Activated CD4-positive, alpha-beta memory T cell treated with anti-CD3 and anti-CD28 coated beads, Interleukin-2, amount 10 ng/mL, durations not matched to agents 7 days and 5 days (primary cell): ENCODE data around the gene PPM1L. TPM values are rescaled to one million over a fixed set of nuclear protein-coding genes. Genes with fewer than 3 reads are reported as not detected.

Experiments used
- CTCF ChIA-PET: fragments of 350-600 bp; sonication (Branson Sonifier 250); formaldehyde crosslinking; loops from one replicate; lab custom pipeline; 2021; ENCODE audit warnings: antibody characterized with exemption, inconsistent platforms; lab: Charles Lee
- POLR2A ChIA-PET: fragments of 350-600 bp; sonication (Branson Sonifier 250); formaldehyde crosslinking; loops from one replicate; lab custom pipeline; 2021; ENCODE audit warnings: antibody characterized with exemption; lab: Charles Lee
- DNase-seq: peaks from one replicate; pipeline ENCODE4 v3.0.0-alpha.2; 2020
- H3K27ac Mint-ChIP-seq: one replicate; pipeline ENCODE4 v1.8.0; 2021; ENCODE audit warnings: mild to moderate bottlenecking, mixed read lengths
- H3K27me3 Mint-ChIP-seq: one replicate; pipeline ENCODE4 v1.8.0; 2021; ENCODE audit warnings: mixed read lengths
- H3K36me3 Mint-ChIP-seq: one replicate; pipeline ENCODE4 v1.8.0; 2021; ENCODE audit warnings: low read depth, mixed read lengths
- H3K4me1 Mint-ChIP-seq: one replicate; pipeline ENCODE4 v1.8.0; 2021; ENCODE audit warnings: mixed read lengths
- H3K4me3 Mint-ChIP-seq: one replicate; pipeline ENCODE4 v1.8.0; 2021; ENCODE audit warnings: mild to moderate bottlenecking, mixed read lengths
- H3K9me3 Mint-ChIP-seq: one replicate; pipeline ENCODE4 v1.8.0; 2021; ENCODE audit warnings: mixed read lengths
- total RNA-seq, 2 experiments: library from RNA; stranded (reverse); gene quantifications; one replicate each; pipeline ENCODE4 v1.2.3, GENCODE V29; 2021

The PPM1L gene
- total RNA-seq, 2 experiments from 2014 or later: 5.9 TPM

DNA sequence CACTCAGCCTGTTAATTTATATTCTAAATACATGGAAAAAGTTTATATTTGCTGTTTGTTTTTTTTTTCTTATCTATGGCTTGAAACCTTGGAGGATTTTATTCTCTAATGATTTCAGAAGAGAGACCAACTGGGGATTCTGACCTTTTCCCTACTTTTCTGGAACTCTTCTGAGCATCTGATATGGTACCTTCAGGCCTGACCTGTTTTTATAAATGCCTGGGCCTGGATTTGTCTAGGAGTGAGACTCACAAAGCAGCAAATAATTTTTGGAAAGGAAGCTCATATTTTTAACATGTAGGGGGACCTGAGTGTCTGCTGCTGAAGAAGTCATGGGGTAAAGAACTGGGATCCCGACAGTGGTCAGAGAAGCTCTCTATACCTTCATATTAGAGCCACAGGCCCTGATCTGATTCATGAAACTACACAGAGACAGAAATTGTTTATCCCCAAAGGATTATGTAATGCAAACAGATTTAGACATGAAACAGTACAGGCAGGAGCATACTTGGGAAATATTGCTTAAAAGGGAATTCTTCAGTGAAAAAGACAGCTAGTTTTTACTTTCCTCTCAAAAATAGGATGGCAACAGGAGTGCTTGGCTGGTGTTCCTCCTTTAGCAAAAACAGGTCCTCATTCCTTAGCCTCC, 15.9 kb downstream of the PPM1L start:
- POLR2A ChIA-PET: no interaction called here
- Mint-ChIP-seq H3K4me1 (peaks cover 15% of the 10 kb centered on the region), H3K36me3 (no peaks in the 10 kb centered on the region), H3K9me3 (no peaks in the 10 kb centered on the region), H3K27ac (no peak overlapping the region), H3K27me3 (peaks cover 1% of the 10 kb centered on the region), H3K4me3 (no peak overlapping the region)
- CTCF ChIA-PET: no interaction called here
- no peak for DNase-seq

DNA sequence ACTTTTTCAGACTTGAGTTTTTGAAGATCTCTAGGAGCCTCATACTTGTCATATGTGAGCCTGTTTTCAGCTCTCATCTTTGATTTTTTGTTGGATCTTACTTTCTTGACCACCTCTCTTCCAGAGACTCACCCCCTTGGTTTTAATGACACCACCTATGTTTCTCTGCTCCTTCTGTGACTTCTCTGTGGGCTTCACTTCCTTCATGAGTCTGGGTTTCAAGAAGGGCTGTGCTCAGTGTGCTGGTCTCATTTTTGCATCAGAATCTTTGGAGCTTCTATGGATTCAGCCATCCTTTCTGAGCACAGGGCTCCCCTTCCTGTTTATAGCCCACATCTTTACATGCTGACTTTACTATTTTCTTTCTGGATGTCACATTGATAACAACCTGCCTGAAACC, 17.7 kb downstream of the PPM1L start:
- no peaks in the 10 kb centered on the region for H3K9me3 Mint-ChIP-seq
- DNase-seq: no peak
- peaks cover 1% of the 10 kb centered on the region for H3K27me3 Mint-ChIP-seq
- H3K36me3 Mint-ChIP-seq: no peaks in the 10 kb centered on the region
- POLR2A ChIA-PET: no interaction called here
- CTCF ChIA-PET: no interaction called here
- H3K4me3 Mint-ChIP-seq: no peak overlapping the region
- H3K27ac Mint-ChIP-seq: no peak overlapping the region
- H3K4me1 Mint-ChIP-seq: peaks cover 15% of the 10 kb centered on the region

DNA sequence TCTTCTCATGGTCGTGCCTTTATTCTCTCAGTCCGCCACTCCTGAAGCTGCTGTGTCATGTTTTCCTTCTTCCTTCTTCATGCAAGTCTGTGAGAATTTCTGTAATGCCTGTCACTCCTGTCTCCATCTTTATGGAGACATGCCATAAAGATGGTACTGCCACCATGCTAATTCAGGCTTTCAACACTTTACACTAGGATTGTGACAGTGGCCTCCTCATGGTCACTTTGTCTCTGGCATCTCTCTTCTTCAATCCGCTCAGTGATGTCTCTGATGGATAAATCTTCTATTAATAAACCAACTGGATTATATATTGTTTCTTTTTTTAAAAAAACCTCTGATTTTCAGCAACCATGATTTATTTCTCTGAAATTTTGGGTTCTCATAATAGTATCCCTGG, 18.1 kb downstream of the PPM1L start:
- POLR2A ChIA-PET: no interaction called here
- H3K9me3 Mint-ChIP-seq: no peaks in the 10 kb centered on the region

DNA sequence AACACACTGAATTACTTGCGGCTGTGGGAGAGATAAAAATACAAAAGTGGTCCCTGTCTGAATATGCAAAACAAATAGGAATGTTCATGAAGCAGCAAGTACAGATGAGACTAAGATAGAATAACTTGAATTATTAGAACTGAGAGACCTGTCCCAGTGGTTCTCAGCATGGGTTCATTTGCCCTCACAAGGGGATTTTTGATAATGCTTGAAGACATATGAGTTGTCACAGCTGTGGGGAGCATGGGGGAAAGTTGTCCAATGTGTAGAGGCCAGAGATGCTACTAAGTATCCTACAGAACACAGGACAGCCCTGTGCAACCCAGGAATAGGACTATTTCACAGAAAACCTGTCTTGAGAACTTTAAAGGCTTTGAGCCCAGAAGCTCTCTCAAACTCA, 22.4 kb downstream of the PPM1L start:
- Mint-ChIP-seq H3K4me1 (peaks cover 10% of the 10 kb centered on the region), H3K27me3 (no peaks in the 10 kb centered on the region), H3K27ac (no peak overlapping the region), H3K36me3 (no peaks in the 10 kb centered on the region), H3K4me3 (no peak overlapping the region), H3K9me3 (no peaks in the 10 kb centered on the region)
- POLR2A ChIA-PET: no interaction called here
- CTCF ChIA-PET: no interaction called here
- DNase-seq: no peak

More for the DNA sequence above, 18.1 kb downstream of the PPM1L start:
- Mint-ChIP-seq H3K4me1 (peaks cover 15% of the 10 kb centered on the region), H3K27me3 (peaks cover 1% of the 10 kb centered on the region), H3K4me3 (no peak overlapping the region), H3K36me3 (no peaks in the 10 kb centered on the region), H3K27ac (no peak overlapping the region)
- CTCF ChIA-PET: no interaction called here
- DNase-seq: no peak

DNA sequence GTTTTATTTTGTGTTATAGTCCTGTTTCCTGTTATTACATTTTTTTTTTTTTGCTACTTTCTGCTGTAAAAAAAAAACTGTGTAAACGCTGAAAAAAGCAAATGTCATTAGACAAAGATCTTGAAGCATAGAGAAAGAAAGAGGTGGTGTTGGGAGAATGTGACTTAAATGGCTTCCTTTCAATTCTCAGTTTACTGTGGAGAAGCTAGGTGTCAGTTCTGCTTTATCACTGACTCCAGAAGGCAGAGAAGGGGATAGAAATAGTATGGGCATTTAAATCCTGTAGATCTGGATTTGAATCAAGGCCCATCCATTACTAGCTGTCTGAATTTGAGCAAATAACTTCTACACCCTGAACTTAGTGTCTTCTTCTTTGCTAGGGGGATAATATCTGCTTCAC, 23.0 kb downstream of the PPM1L start:
- CTCF ChIA-PET: no interaction called here

DNA sequence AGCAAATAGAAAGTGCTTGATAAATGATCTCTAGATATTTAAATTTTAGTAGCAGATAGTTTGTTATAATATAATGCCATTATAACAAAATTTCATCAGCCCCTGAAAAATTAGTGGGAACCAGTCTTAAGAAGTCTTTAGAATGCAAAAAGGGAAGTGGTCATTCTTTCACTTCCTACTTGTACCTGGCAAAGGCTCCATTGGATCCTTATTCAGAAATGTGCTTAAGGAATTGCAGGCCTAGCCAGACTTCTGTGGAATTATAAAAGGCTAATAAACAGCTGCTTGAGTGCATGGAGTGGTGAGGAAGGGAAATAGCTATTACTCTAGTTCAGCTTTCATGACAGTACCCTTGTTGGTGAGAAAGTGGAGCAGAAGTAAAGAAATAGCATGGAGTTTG, 24.2 kb downstream of the PPM1L start:
- Mint-ChIP-seq H3K27me3 (peaks cover 5% of the 10 kb centered on the region), H3K27ac (no peak overlapping the region), H3K9me3 (no peaks in the 10 kb centered on the region), H3K4me1 (no peaks in the 10 kb centered on the region), H3K36me3 (no peaks in the 10 kb centered on the region), H3K4me3 (no peak overlapping the region)
- CTCF ChIA-PET: no interaction called here
- DNase-seq: no peak
- POLR2A ChIA-PET: no interaction called here

More for the DNA sequence above, 23.0 kb downstream of the PPM1L start:
- POLR2A ChIA-PET: no interaction called here
- DNase-seq: no peak
- Mint-ChIP-seq H3K4me3 (no peak overlapping the region), H3K27ac (no peak overlapping the region), H3K9me3 (no peaks in the 10 kb centered on the region), H3K36me3 (no peaks in the 10 kb centered on the region), H3K27me3 (no peaks in the 10 kb centered on the region), H3K4me1 (peaks cover 4% of the 10 kb centered on the region)

DNA sequence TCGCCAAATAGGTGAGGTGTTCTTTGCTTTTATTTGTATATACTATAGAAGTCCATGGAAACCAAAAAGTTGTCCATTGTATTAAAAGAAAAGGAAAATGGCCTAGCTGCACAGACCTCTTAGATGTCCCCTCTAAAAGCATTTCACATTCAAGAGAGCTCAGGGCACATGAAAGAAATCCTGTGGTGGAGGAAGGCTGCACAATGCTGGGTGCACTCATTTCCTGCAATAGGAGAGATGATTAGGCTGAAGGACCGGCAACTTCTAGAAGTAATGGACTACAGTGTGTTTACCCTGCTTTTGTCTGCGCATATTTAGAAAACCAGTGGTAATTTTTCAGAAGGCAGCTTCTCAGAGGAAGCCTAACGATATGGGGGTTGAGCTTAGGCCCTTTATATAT, 25.4 kb downstream of the PPM1L start:
- H3K4me3 Mint-ChIP-seq: no peak overlapping the region
- H3K36me3 Mint-ChIP-seq: no peaks in the 10 kb centered on the region
- ChIA-PET CTCF (no interaction called here), POLR2A (no interaction called here)
- no peak for DNase-seq
- no peaks in the 10 kb centered on the region for H3K9me3 Mint-ChIP-seq
- H3K27ac Mint-ChIP-seq: no peak overlapping the region
- H3K27me3 Mint-ChIP-seq: peaks cover 8% of the 10 kb centered on the region
- H3K4me1 Mint-ChIP-seq: no peaks in the 10 kb centered on the region

DNA sequence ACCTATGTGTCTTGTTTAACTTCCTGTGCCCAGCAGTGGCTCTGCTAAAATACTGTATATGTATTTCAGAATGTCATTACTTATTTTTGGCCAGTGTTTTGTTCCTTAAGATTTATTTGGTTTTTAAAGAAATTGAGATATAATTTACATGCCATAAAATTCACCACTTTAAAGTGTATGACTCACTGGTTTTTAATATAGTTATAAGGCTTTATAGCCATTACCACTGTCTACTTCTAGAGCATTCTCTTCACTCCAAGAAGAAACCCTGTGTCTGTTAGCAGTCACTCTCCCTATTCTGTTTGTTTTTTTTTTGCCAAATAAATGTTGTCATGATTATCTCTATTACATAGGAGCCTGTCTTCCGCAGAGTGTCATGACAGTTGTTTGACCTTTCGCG, 25.8 kb downstream of the PPM1L start:
- H3K4me3 Mint-ChIP-seq: no peak overlapping the region
- H3K27ac Mint-ChIP-seq: no peak overlapping the region
- DNase-seq: no peak
- peaks cover 8% of the 10 kb centered on the region for H3K27me3 Mint-ChIP-seq
- H3K36me3 Mint-ChIP-seq: peaks cover 3% of the 10 kb centered on the region
- POLR2A ChIA-PET: no interaction called here
- CTCF ChIA-PET: no interaction called here
- no peaks in the 10 kb centered on the region for H3K4me1 Mint-ChIP-seq
- H3K9me3 Mint-ChIP-seq: peaks cover 3% of the 10 kb centered on the region

DNA sequence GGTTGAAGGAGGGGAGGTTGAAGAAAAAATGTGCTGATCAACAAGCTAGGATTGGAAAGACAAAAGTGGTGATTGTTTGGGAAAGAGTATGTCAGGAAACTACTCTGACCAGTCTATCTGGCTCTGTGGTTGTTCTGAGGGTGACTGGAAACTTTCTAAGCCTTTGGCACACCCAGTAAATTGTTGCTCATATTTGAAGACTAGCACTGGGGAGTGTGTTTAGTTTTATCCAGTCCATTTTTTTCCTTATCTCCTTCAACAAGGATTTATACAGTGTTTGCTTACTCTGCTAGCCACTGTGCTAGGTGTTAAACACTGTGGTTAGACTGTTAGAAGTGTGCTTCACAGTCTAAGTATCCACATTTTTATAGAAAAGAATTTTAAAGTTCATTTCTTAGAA, 28.8 kb downstream of the PPM1L start:
- no peak overlapping the region for H3K27ac Mint-ChIP-seq
- peaks cover 8% of the 10 kb centered on the region for H3K27me3 Mint-ChIP-seq
- no peaks in the 10 kb centered on the region for H3K4me1 Mint-ChIP-seq
- H3K36me3 Mint-ChIP-seq: peaks cover 8% of the 10 kb centered on the region
- no peak for DNase-seq
- ChIA-PET CTCF (no interaction called here), POLR2A (no interaction called here)
- H3K9me3 Mint-ChIP-seq: peaks cover 9% of the 10 kb centered on the region
- H3K4me3 Mint-ChIP-seq: no peak overlapping the region

DNA sequence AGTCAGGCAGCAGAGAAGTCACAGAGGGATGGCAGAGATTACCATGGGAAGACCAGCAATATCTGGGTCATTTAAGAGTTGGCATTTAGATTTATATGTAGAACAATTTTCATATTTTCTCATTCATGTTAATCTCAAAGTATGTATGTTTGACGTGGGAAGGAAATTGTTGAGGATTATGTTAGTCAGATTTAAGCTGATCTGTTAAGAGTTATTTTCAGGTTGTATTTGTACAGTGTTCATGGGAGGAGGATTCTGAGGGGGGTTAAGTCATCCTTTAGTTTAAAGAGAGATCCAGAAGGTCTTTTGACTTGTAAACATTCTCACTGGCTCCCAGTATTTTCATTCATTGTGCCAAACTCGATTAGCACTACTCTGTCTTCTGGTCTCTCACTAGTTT, 34.7 kb downstream of the PPM1L start:
- H3K27me3 Mint-ChIP-seq: no peaks in the 10 kb centered on the region
- H3K36me3 Mint-ChIP-seq: peaks cover 8% of the 10 kb centered on the region
- DNase-seq: no peak
- no peak overlapping the region for H3K27ac Mint-ChIP-seq
- ChIA-PET POLR2A (no interaction called here), CTCF (no interaction called here)
- H3K4me3 Mint-ChIP-seq: no peak overlapping the region
- H3K9me3 Mint-ChIP-seq: peaks cover 9% of the 10 kb centered on the region
- no peaks in the 10 kb centered on the region for H3K4me1 Mint-ChIP-seq

DNA sequence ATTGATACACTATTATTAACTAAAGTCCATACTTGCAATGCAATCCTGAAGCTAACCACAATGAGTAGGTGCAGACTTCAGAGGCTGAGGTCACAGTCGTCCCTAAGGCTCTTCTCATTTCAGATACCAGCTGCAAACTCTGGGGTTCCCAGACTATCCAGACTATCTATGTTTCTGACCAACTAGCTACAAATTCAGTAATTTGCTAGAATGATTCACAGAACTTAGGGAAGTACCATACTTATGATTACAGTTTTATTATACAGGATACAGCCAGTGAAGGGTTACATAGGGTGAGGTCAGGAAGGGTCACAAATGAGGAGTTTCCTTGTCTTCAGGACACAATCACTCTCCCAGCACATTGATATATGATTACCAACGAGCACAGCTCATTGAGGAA, 36.5 kb downstream of the PPM1L start:
- H3K9me3 Mint-ChIP-seq: no peaks in the 10 kb centered on the region
- no peak for DNase-seq
- H3K27me3 Mint-ChIP-seq: no peaks in the 10 kb centered on the region
- H3K4me1 Mint-ChIP-seq: peaks cover 5% of the 10 kb centered on the region
- ChIA-PET POLR2A (interaction anchor here (1.5 kb wide), 1 partner anchor 37 kb away, joined by 3 read pairs; no protein-coding TSS in a partner anchor), CTCF (no interaction called here)
- H3K4me3 Mint-ChIP-seq: no peak overlapping the region
- no peak overlapping the region for H3K27ac Mint-ChIP-seq
- H3K36me3 Mint-ChIP-seq: peaks cover 4% of the 10 kb centered on the region

DNA sequence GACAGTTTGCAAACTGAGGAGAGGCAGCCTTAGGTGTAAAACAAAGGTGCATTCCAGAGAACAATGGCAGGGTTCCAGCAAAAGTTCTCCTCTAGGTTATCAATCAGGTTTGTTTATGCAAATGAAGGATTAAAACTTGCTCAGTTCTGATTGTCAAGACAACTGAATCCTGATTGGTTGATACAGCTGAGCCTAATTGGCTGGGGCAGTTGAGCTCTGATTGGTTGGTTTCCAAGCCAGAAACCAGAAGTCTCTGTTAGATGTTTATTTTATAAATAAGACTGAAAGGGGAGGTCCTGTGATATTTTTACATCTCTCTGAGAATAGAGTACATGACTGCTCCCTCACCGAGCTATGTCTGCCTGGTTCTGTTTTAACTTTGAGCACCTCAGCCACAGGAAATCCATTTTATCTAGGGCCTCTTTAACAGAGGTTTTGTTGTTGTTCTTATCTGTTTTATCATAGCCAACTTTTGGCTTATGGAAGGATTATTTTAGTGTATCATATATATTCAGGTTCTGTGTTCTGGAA, 37.8 kb downstream of the PPM1L start:
- no peaks in the 10 kb centered on the region for H3K27me3 Mint-ChIP-seq
- peaks cover 4% of the 10 kb centered on the region for H3K36me3 Mint-ChIP-seq
- DNase-seq: no peak
- no peak overlapping the region for H3K27ac Mint-ChIP-seq
- peaks cover 8% of the 10 kb centered on the region for H3K4me1 Mint-ChIP-seq
- H3K4me3 Mint-ChIP-seq: no peak overlapping the region
- H3K9me3 Mint-ChIP-seq: no peaks in the 10 kb centered on the region
- CTCF ChIA-PET: no interaction called here
- POLR2A ChIA-PET: interaction anchor here (1.2 kb wide), 1 partner anchor 18 kb away, joined by 3 read pairs; no protein-coding TSS in a partner anchor

DNA sequence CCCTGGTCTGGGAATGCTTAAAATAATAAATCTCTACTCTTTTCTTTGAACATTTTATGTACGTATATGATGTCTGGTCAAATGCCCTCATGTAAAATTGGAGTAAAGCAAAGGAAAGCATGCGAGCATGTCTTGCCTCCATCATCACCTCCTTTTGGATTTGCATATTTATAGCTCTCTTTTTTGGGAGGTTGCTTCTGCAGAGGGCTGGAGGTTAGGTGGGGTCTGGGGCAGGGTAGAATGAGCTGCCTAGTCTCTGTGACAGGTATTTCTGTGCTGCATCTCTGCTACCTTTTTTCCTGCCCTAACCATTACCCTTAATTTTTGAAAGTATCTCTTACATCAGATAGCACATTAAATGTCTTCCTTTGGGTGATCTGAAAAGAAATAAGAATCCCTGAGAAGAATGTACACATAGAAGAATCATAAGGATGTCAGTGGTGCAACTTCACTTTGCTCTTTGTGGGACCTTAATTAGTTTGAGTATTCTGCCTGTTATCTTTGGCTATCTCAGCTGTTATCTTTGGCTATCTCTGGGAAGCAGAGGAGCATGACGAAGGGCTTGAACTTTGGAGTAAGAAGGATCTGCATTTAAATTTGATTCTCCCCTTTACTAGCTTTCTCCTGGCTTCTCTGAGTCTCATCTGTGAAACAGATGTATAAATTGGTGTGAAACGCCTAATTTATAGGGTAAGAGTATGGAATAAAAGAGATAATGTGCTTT, 40.2 kb downstream of the PPM1L start:
- Mint-ChIP-seq H3K4me1 (peaks cover 20% of the 10 kb centered on the region), H3K27me3 (peaks cover 2% of the 10 kb centered on the region), H3K36me3 (peaks cover 4% of the 10 kb centered on the region), H3K27ac (no peak overlapping the region), H3K4me3 (no peak overlapping the region), H3K9me3 (no peaks in the 10 kb centered on the region)
- ChIA-PET CTCF (no interaction called here), POLR2A (interaction anchor here (1.0 kb wide), 1 partner anchor 13 kb away, joined by 3 read pairs; no protein-coding TSS in a partner anchor)
- no peak for DNase-seq
